GM19452 (cell line): ENCODE results near the gene TMEM116.
"Not testable (repeated sequence)": the region's sequence is repeated elsewhere in the genome, so short reads cannot be mapped to it uniquely, and the experiment has no call there.

Experiments used
- ATAC-seq: cut with Tn5 transposase; IDR thresholded peaks from one replicate; pipeline ENCODE4 v1.9.1; 2021; ENCODE audit not compliant: unreplicated experiment

Gene TMEM116

GRCh38 chr12:112012775-112013600 lies at the start of gene TMEM116, which contains the start of gene ERP29:
TMEM116 (minus strand) TSS chr12:112013165; CDS start chr12:112005270, 7,895 bp downstream.
ERP29 (plus strand) TSS chr12:112013426; CDS start chr12:112013466, 40 bp downstream.
- peak; percentile 67 for ATAC-seq

GRCh38 chr12:112061137-112061536 lies 48.2 kb upstream of the TMEM116 start:
- no peak for ATAC-seq

DNA sequence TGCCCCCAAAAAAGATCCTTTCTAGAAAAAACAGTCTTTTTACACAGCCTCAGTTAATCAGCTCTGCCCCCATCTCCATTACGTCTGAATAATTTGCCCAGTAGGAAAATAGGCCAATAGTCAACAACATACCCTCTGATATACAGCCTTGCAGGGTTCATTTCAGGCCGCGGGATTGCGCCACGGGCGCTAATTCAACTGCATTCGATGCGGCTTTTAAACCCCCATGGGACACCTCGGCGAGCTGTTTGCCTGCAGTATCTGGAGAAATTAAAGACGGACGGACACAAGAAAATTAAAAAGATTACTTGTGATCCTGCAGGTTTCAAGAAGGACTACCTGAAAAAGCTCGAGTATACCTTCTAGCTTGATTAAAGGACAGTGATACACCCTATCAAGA lies 36.4 kb upstream of the TMEM116 start:
- ATAC-seq, result no peak

- ATAC-seq, result no peak
These were observed 33.0 kb upstream of the TMEM116 start for GRCh38 chr12:112046003-112046402.

- not testable (repeated sequence) for ATAC-seq
These were observed 23.6 kb upstream of the TMEM116 start for GRCh38 chr12:112036614-112037013.

DNA sequence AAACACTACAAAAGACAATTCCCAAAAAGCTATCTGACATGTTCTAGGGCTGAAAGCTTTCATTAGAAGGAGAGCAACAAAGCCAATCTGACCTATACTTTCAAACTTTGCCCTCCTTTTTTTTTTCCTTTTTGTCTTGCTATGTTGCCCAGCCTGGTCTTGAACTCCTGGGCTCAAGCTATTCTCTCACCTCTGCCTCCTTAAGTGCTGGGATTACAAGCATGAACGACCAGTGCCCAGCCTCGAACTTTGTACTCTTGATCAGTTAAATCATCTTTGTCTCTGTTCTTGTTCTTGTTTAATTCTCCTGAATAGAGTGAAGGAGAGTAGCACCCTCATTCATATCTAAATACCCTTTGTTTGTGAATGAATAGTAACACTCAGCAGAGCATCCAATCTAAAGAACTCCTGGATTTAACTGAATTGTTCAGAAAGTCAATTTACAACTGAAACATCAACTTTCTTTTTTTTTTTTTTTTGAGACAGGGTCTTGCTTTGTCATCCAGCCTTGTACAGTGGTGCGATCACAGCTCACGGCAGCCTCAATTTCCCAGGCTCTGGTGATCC lies 22.3 kb upstream of the TMEM116 start:
- ATAC-seq, result no peak

DNA sequence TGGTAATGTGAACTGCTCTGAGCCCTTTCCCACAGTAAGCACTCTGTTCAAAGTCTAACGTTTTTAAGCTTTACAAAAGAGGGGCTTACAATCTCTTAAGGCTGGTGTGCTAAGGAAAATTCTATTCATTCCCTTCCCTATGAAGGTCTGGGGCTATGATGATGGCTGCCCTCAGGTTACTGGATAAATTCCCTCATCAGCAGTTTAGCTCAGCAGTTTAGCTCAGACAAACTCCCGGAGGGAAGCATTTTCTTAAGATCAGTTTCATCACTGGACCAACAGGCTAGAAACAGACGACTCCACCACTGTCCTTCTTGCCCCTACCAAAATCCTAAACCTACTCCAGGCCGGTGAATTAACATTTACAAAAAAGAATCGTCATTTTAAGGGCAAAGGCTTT lies 19.3 kb upstream of the TMEM116 start:
- ATAC-seq, result no peak

DNA sequence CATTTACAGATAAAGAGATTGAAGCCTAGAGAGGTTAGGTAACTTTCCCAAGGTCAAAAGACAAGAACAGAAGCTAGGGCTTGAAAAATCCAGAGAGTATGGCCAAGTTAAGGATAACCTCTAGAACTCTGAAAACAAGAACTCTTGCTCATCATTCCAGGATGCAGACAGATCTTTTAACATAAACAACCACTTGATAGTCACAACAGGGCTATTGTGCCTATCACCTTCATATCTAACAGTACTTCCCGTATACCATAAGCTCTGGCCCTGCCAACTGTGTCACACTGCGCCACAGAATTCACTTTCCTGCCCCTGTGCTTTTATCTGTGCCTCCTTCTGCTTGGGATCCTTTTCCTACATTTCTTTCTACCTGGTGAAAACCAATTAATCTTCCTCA lies 18.5 kb upstream of the TMEM116 start:
- ATAC-seq, result no peak

- no peak for ATAC-seq
These were observed 16.3 kb upstream of the TMEM116 start for GRCh38 chr12:112029301-112029700.

DNA sequence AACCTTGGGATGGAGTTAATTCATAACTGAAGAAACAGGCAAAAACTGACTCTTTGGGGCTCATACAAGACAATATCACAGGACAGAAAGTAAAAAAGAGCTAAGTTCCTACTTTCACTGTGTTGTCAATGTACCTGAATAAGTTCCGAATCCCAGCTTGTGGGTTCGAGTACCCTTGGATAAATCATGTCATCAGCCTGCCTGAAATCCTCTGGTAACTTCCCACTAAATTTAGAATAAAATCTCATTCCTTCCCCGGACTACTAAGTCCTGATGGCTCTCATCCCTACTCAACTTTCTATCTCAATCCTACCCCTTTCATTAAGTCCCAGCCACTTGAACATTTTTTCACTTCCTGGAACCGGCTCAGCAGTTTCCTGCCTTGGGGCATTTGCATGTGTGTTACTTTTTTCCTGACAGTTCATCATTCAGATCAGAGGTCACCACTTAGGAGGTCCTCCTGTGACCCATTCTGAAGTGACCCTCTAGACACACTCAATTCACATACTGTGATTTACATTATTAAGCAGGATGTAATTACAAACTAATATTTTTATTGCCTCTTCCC lies 12.9 kb upstream of the TMEM116 start:
- ATAC-seq, result no peak

DNA sequence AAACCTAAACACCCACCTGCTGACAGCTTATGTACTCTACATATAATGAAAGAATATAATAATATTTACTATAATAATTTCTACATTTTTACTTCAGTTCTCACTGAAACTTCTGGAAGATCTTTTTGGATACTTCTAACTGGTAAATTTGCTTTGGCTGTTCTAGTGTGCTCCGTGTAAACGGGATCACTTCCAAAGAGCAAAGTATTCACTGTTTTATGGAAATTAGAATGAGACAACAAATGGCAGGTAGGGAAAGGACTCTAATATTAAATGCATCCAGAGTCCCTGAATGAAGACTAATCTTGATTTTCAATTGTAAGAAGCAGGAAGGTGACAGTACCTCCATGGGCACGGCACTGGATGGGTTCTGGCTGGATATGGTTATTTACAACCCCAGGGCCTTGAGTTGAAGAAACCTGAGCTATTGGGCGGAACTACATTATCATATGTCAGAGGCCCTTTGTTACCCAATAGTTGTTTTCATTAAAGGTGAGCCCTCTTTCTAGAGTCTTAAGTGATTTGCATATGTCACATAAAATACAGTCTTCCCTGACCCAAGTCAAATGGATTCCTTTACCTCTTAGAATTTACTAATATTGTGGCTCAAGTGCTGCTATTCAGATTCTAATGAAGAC lies 10.9 kb upstream of the TMEM116 start:
- no peak for ATAC-seq

GRCh38 chr12:112022241-112023016 lies 9.5 kb upstream of the TMEM116 start:
- ATAC-seq, result no peak

DNA sequence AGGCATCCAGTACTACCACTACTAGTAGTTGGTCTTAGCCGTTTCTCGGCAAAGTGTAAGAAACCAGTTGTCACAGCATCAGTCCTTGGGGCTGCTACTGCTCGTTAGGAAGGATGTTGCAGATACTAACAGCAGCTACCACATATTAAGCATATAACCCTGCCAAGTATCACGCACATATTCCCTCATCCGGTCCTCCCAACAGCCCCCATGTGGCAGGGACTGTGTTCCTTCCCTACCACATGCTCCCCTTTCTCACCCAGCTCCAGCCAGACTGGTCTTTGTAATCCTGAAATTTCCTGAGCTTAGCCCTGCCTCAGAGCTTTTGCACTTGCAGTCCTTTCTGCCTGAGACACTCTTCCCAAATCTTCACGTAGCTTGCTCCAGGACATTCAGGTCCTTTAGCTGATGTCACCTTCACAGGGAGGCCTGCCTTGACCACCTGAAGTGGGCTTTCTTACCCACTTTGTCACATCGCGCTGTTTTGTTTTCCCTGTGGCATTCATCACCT lies 8.0 kb upstream of the TMEM116 start:
- ATAC-seq, result no peak

- no peak for ATAC-seq
These were observed 5.7 kb upstream of the TMEM116 start for GRCh38 chr12:112018571-112019237.

- no peak for ATAC-seq
These were observed 4.1 kb upstream of the TMEM116 start for GRCh38 chr12:112017041-112017440.

DNA sequence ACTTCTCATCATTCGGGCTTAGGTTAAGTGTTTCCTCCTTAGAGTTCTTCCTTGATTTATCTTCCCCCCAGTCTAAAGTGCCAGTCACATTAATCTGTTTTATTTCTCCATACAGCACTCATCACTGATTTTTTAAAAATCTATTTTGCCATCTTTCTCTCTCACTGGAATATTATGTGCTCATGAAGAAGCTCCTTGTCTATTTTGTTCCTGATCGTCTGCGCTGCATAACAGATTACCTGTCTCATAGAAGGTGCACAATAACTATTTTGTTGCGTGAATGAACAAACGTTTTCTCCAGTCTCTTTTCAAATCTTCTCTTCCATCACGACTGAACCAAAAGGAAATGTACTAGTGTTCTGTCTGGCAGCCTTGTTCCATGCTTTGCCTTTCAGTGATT lies 3.0 kb upstream of the TMEM116 start:
- no peak for ATAC-seq

DNA sequence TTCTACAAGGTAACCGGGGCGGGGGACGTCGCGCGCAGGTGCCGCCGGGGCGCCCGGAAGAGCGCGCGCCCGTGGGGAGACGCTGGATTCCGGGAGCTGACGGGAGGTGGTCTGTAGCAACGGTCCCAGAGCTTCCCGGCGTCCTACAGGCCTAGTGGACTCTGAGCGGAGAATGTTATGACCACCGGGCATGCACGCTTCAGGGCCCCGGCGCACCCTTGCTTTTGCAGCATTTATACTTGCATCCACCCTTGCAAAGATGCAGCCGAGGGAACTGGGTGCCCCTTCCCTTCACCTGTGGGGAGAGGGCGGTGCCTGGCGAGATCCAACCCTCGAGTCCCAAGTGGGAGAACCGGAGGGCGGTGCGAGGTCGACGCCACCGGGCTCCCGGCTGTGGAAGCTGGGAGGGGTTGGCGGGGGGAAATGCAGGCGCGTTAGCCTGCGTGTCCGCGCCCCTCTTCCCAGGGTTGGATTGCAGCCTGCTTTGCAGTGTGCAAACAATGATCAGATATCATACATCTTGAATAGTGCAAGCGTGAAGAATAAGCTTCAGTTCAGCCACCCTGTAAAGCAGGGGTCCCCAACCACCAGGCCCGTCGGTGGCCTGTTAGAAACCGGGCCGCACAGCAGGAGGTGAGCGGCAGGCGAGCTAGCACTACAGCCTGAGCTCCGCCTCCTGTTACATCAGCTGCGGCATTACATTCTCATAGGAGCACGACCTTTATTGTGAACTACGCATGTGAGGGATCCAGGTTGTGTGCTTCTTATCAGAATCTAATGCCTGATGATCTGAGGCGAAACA lies 837 bp upstream of the TMEM116 start:
- peak; percentile 8 for ATAC-seq

GRCh38 chr12:112011685-112012084 lies 1.3 kb downstream of the TMEM116 start:
- no peak for ATAC-seq
